ENCODE results near the gene TPSG1.

DNA sequence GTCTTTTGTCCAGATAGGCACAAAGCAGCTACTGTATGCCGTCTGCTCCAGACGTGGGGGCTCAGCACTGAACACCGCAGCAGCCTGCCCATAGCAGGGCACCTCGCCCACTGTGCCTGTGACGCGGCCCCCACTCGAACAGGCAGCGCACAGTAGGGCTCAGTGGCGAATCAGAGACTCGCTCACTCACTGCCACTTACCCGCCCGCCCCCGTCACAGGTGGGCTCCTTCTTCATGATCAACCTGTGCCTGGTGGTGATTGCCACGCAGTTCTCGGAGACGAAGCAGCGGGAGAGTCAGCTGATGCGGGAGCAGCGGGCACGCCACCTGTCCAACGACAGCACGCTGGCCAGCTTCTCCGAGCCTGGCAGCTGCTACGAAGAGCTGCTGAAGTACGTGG is 23.6 kb downstream of the TPSG1 start:
- TF ChIP-seq EP300 (IDR thresholded peaks at IDR 0.05), result no peak
- TF ChIP-seq, protein P1, sequence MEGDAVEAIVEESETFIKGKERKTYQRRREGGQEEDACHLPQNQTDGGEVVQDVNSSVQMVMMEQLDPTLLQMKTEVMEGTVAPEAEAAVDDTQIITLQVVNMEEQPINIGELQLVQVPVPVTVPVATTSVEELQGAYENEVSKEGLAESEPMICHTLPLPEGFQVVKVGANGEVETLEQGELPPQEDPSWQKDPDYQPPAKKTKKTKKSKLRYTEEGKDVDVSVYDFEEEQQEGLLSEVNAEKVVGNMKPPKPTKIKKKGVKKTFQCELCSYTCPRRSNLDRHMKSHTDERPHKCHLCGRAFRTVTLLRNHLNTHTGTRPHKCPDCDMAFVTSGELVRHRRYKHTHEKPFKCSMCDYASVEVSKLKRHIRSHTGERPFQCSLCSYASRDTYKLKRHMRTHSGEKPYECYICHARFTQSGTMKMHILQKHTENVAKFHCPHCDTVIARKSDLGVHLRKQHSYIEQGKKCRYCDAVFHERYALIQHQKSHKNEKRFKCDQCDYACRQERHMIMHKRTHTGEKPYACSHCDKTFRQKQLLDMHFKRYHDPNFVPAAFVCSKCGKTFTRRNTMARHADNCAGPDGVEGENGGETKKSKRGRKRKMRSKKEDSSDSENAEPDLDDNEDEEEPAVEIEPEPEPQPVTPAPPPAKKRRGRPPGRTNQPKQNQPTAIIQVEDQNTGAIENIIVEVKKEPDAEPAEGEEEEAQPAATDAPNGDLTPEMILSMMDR (IDR thresholded peaks at IDR 0.05), result no peak
- no peak for TF ChIP-seq POLR2A (IDR thresholded peaks at IDR 0.05)
